ENCODE data around the gene CAMSAP3.
A peak's percentile ranks its signal among the peaks of the same experiment; 100 is the strongest.

Gene CAMSAP3

DNA sequence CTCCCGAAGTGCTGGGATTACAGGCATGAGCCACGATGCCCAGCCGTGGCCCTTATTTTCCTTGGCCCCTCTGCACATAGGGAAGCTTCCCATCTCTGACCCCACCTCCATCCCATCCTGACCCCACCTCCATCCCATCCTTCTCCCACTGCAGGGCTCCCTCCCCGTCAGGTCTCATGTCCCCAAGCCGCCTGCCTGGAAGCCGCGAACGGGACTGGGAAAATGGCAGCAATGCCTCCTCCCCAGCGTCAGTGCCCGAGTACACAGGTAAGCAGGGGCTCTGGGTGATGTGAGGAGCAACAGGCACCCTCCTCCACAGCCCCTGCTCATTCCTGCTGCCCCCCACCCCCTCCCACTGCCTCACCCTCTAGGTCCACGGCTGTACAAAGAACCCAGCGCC, 21.5 kb downstream of the CAMSAP3 start:
- no peak for DNase-seq

DNA sequence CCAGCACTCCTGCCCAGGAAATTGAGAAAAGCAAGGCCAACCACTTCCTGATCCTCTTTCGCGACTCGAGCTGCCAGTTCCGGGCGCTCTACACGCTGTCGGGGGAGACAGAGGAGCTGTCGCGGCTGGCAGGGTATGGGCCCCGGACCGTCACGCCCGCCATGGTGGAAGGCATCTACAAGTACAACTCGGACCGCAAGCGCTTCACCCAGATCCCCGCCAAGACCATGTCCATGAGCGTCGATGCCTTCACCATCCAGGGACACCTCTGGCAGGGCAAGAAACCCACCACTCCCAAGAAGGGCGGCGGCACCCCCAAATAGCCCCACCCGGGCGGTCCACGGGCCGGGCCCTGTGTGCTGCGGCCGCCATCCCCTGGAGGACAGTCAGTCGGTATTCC, 22.1 kb downstream of the CAMSAP3 start:
- no peak for DNase-seq

DNA sequence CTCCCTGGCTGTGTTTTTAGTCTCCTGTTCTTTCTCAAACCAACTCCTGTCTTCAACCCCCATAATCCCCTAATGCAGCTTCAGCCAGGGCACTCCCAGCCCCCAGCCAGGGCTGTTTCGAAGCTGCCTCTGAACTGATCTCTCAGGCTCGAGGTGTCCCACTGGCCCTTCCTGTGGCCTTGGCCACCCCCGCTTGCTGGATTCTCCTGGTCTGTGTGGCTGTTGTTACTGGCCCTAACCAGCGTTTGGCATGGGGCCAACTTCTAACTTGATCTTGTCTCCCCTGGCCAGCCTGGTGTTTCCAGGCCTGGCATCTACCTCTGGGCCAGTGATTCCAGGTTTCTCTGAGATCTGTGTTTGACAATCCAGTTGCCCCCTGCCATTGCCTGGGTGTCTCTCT, 22.7 kb downstream of the CAMSAP3 start:
- DNase-seq: no peak

DNA sequence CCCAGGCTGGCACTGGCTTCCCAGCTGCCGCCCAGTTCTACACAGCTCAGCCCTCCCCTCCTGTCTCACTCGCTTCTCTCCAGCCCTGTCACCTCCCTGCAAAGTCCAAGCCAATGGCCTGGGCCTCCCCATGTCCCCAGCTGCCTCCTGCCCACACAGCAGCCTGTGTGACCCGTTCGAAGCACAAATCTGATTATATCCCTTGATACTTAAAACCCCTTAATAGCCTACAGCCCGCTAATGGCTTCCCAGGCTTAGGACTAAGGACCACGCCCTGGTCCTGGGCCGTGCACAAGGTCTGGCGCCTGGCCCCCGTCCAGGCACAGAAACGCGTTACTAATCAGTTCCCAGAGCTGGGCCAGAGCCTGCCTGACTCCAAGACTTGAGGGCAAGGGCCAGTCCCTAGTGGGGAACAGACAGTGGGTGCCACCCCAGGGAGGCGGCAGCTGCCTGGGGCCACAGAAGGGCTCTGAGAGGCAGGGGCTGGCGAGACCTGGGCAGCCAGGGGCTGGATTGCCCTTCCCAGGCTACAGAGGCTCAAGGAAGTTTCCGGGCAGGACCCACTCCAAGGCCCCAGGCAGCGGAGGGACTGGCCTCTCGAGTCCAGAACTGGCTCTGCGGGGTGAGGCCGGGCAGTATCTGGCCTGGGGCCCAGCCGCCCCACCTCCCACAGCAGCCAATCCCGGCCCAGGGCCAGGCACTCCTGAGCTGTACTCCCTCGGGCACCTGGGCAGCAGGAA, 23.3 kb downstream of the CAMSAP3 start:
- DNase-seq: no peak

DNA sequence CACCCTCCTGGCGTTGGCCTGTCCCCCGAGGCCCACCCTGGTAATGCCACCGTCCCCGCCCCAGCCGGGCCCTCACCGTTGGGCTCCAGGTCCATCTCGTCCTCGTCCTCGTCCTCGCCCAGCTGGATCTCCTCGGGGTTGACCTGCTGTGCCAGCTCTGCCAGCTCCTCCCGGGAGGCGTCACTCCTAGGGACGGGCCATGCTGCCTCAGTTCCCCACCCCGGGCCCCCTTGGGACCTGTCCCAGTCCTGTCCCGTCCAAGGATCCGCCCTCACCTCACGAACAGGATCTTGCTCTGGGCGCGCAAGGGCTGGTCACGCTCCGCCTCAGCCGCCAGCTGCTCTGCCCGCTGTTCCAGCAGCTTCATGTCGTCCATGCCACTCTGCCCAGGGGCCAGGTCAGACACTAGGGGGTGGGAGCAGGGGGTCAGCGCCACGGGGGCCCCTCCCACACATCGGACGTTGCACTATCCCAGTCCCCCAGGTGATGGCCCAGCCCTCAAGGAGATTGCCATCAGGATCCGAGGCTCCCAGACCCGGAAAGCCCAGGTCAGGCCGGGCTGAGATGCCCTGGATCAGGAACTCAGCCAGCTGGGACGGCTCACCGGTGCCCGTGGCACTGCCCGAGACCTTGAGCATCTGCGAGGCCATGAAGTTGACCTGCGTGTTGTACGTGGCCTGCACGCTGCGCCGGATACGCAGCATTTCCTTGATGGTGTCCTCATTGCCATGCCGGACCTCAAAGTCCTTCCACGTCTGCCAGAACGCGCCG, 24.2 kb downstream of the CAMSAP3 start:
- DNase-seq: no peak

DNA sequence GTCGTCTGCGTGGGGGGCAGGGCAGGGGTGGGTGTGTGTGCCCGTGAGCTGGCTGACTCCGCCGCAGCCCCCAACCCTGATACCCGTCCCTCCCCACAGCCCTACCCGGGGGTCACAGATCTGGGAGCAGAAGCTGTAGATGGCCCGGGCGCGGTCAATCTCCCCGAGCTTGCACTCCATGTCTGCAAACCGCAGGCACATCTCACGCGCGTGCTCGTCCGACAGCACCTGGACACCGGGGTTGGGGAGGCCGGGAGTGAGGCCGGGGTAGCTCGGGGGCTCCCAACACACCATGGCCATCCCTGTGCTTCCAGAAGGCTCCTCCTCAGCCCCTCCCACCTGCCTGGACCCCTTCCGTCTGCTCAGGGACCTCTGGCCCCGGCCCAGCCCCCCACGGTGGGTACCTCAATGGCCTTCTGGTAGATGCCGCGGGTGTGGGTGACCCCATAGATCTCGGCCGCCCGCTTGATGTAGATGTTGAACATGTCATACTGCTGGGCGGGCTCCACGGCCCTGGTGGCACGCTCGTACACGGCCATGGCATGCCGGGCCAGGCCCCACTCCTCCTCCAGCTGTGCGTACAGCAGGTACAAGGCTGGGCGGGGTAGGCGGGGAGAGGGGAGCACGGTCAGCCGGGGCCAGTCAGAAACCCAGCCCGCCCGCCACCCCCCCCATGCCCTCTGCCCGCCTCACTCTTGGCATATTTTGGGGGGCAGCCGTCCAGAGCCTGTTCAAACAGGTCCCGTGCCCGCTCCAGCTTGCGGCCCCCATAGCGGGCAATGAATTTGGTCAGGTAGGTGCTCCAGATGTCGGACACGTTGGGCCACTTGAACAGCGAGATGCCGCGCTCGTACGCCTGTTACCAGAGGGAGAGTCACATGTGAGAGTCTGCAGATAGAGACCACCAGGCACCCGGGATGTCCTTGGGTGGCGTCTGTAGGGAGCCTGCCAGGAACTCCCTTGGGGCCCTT, 25.1 kb downstream of the CAMSAP3 start:
- DNase-seq: no peak

DNA sequence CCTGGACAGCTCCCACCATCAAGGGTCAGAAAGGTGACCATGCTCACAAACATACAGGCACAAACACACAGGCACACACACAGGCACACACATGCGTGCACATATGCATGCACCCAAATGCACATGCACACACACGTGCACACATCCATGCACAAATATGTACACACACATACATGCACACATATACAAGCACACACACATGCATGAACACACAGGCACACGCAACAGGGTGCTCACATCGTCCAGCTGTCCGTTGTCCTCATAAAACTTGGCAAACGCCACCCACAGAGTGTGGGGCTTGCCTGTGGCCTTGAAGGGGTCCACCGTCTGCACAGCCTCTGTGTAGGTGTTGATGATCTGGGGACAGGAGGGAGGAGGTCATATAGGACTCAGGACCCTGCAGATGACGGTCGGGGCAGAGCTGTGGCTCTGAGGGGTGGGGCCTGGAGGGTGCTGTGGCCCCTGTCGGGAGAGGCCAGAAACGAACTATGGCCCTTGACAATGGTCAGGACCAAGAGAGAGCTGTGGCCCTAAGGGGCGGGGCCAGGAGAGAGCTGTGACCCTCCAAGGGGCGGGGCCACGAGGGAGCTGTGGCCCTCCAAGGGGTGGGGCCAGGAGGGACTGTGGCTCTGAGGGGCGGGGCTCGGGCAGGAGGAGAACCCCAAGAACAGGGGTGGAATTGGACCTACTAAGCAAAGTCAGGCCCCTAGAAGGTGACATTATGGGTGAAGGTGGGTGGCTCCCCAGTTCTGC, 27.4 kb downstream of the CAMSAP3 start:
- no peak for DNase-seq

DNA sequence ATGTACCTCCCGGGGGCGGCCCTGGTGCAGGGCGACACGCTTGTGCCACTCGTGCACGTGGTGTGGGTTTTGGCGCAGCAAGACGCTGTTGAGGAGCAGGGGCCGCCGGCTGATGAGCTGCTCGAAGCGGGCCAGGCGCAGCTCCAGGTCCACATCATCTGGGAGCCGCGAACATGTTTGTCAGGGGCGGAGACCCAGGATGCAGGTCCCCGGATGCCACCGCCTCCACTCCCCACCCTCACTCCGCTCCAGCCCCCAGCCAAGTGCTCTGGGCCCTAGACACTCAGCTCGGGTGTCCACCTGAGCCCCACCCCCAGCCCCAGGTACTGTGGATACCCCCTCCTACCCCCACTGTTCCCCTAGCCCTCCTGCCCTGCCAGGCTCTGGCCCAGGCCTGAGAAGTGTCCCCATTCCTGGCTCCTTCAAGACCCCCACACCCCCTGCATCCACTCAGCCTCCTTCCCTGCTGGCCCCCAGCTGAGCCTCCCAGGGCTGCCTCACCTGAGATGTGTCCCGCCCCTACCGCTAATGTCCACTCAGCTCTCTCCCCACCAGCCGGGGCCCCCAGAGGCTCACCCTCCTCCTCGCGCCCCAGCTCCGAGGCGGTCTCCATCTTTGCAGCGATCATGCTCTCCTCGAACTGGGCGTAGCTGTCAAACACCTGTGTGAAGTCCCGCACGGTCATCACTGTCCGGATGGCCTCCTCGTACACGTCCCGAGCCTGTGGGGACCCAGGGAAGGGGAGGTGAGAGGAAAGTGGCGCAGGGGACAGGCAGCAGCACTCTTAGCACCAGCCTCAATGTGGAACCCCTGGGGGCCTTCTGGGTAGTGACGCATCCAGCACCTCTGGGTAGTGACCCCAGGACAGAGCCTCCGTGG, 28.3 kb downstream of the CAMSAP3 start:
- no peak for DNase-seq

DNA sequence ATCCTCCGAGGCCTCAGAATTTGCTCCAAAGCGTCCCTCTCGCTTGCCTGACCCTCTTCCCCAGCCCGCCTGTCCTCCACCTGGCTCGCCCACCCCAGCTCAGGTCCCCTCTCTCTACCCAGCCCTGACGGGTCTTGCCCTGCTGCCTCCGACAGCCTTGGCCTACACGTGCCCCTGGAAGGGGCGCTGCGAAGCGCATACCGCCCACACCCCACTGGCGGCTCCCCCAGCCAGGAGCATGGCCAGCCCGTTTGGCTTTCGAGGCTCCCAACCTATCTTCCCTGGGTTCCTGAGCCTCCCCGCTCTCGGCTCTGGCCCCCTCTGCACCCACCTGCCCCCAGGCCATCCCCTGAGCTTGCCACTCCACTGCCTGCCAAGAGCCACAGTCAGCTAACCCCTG, 29.1 kb downstream of the CAMSAP3 start:
- no peak for DNase-seq

DNA sequence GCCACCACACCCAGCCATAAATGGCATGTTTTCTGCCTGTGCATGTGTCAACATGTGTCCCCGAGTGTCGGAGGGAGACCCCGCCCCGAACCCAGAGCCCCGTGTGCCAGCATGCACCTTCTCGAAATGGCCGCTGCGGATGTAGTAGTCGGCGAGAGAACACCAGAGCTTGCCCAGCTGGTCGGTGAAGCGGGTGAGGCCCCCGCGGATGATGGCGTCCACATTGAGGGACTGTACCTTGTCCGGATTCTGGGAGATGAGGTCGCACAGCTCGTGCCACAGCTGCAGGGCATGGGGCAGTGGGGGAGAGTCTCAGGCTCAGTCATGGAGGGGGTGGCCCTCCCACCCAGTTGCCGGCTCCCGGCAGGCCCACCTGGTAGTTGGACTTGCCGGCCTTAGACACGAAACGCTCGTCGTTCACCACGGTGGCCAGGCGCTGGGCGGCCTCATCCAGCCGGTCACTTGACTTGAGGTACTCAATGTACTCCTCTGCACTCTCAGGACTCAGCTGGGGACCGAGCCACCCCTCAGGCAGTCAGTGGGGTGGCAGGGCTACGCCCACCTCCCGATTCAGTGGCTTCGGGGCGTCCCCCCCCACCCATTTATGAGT, 30.2 kb downstream of the CAMSAP3 start:
- DNase-seq: no peak

DNA sequence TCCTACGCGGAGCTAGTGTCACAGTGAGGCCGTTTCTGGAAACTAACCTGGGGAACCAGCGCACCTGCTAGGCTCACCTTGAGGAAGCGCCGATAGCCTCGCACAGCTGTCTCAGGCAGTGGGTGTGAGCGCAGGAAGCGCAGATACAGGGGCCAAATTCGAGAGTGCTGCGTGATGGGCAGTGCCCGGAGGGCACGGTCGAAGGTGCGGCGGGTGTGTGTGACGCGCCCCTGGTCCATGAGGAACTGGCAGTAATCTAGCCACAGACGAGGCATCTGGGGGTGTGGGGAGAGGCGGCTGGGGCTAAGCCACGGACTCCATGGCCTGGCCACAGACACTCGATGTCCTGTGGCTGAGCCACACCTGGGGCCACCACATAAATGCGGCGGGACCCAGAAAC, 31.5 kb downstream of the CAMSAP3 start:
- DNase-seq: no peak

DNA sequence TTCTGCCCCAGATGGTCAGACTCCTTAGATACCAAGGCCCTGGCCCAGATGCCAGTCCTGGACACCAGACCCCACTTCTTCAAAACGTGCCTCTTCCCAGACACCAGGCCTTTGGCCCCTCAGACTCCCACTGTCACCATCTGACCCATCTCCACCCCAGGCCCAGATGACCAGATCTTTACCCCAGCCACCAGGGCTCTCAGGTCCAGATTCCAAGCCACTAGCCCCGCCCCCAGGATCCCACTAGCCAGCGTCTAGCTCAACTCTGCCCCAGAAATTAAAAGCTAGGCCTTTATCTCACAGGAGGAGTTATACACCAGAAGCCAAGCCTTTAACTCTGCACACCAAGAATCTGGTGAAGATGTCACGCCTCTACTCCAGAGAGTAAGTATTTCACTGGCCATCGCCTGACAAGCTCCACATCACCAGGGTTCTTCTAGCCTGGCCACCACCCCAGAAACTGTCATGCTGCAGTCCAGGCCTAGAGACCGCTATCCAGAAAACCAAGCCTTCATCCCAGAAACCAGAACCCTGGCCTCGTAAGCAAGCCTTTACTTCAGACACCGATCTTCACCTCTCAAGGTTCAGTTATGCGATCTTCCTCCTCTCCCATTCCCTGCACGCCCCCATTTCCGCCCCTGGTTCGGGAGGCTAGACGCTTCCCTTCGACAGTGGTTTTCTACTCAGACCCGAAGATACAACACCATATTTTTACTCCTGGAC, 33.1 kb downstream of the CAMSAP3 start:
- DNase-seq: no peak

DNA sequence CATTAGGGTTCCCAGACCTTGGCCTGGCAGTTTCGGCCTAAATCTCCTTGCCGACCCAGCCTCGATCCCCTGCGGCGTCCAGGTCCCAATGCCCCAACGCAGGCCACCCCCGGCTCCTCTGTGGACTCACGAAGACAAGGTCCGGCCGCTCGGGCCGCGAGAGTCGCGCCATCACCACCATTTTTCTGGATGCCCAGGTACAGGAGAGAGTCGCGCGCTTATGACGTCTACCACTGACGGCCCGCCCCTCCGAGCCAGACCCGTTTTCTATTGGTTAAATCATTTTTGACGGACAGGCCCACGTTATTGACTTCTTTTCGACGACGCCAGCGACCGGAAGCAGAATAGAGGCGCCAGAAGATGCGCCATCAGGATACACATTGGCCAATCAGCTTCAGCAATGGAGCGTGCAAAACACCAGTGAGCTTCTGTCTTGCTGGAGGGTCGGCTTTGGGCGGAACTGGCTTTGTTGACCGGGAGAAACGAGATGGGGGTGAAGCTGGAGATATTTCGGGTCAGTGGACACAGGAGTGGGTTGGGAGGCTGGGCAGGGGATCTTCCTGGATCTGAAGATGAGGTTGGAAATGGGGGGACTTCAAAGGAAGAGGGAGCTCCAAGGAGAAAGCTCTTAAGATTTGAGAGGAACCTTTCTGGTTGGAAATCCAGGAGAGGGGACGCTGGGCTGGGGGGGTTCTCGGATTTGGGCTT, 33.8 kb downstream of the CAMSAP3 start, which contains the start of the genes PET100 and XAB2:
Gene PET100, plus strand, starts transcription at position 447 of the 708 bp plus-strand sequence. Its CDS starts 41 bp downstream, at position 488.
Gene XAB2, minus strand, starts transcription at position 199 of the 708 bp plus-strand sequence. Its CDS starts 18 bp downstream, at position 181.
- DNase-seq: peak; percentile 99

DNA sequence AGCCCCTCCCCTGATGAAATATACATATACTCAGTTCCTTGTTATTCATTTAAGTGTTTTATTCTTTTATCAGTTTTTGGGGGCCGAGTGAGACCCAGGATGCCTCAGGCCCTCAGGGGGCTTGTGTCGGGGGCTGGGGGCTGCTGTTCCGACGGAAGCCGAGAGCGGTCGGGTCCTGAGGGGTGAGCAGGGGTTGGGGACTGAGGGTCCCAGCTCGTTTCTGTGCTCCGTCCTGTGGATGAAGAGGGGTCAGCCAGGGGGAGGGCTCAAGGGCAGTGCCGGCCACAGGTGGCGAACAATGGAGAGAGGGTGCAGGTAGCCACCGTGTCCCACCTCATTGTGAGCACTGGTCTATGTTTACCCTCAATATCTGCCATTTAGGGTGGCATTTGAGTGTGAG, 35.9 kb downstream of the CAMSAP3 start:
- no peak for DNase-seq

DNA sequence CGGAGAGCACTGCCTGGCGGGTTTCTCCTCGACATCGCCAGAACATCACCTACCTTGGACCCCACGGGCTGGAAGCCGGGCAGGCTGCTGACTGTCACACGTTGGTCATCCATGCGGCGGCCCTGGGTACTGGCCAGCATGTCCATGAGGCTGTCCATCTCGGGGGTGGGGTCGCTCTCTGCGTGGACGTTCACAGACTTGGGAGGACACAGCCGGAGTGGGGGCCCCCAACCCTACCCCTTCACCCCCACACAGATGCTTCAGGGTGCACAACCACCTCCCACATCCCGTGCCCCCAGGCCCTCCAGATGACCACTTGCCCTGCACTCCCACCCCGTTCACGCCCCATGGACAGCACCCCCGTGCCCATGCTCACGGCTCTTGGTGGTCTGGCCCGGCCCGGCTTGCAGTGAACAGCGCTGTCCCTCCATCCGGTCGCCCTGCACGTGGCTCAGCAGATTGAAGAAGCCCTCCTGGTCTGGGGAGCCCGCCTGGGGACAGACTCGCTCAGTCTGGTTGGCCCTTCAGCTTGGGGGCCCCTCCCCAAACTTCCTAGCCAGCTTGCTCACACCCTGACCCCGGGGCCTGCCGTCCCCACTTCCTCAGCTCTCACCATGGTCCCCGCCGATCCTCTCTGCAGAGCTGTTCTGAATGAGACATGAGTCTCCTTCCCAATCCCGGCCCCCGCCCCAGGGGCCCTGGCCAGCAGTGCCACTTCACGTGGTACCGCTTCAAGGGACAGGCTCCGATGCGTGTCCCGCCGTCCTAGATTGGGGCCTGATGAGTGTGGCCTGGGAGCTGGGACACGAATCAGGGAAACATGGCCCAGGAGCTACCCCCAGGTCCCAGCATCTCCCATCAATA, 36.9 kb downstream of the CAMSAP3 start:
- DNase-seq: no peak

DNA sequence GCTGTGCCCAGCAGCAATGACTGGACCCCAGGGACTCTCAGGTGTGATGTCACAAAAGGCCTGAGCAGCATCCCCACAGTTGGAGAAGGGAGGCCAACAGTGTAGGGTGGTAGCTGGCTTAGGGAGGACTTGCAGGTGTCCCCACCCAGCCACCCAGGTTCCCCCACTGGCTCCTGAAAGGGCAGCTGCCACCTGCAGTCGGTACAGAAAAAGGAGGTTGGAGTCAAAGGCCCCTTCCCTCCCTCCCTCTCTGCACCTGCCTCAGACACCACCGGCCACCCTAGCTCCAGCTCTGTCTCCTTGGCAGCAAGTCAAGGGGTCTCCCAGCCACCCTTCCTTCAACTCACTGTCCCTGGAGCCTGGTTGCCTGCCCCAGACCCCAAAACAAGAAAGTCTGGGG, 38.0 kb downstream of the CAMSAP3 start, which contains the start of gene PCP2:
Gene PCP2, minus strand, starts transcription at position 22 of the 400 bp plus-strand sequence. CDS start 262 bp downstream, outside the sequence.
- DNase-seq: no peak

DNA sequence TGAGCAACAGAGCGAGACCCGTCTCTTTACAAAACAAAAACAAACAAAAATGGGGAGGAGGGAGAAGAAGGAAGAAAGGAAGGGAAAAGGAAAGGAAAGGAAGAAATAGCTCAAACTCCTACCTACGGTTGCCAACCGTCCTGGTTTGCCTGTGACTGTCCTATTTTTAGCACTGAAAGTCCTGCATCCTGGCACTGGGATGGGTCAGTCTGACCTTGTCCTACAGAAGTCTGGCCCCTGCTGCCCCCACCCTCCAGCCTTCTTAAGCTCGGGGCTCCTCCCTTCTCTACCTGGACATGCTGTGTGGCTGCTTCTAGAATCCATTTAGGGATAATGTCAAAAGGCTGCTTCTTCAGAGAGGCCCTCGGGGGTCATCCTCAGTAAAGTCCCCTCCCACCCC, 40.0 kb downstream of the CAMSAP3 start:
- no peak for DNase-seq

DNA sequence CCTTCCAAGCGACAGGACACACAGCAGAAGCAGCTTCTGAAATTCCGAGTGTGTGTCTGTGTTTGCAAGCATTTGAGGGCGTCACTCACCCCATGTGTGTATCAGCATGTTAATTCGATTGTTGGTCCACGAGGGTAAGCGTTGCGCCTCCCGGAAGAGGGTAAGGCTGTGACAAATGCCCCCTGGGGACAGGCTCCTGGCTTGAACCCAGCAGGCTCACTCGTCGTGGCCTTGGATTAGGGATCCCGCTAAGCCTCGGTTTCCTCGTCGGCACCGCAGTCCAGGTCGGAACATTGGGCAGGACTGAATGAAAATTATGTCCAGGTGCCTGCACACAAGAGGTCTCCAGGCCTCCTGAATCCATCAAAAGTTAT, 40.6 kb downstream of the CAMSAP3 start:
- DNase-seq: no peak
